ENCODE data around the gene CCNG1.

DNA sequence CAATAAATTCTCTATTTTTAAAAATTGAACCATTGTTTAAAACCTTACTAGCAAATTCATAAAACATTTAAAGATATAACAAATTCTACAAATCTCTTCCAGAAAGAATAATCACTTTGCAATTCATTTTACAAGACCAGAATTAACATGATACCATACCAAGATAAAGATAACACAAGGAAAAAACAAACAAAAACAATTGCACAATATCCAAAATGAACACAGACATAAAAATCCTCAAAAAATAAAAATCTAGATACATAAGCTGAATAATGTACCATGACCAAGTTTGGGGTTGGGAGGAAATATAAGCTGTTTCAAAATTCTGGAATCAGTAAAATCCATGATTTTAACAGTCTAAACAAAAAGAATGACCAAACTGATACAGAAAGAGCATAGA lies 11.1 kb downstream of the CCNG1 start:
- TF ChIP-seq BHLHE40 (IDR thresholded peaks at IDR 0.05; ENCODE audit: low read depth, low read length) = no peak
- TF ChIP-seq, protein P1, sequence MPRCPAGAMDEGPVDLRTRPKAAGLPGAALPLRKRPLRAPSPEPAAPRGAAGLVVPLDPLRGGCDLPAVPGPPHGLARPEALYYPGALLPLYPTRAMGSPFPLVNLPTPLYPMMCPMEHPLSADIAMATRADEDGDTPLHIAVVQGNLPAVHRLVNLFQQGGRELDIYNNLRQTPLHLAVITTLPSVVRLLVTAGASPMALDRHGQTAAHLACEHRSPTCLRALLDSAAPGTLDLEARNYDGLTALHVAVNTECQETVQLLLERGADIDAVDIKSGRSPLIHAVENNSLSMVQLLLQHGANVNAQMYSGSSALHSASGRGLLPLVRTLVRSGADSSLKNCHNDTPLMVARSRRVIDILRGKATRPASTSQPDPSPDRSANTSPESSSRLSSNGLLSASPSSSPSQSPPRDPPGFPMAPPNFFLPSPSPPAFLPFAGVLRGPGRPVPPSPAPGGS (IDR thresholded peaks at IDR 0.05) = no peak
- no peak for TF ChIP-seq CBX2 (IDR thresholded peaks at IDR 0.05; ENCODE audit: borderline replicate concordance, low read depth)
- no peak for TF ChIP-seq POLR2AphosphoS2 (conservative IDR thresholded peaks at IDR 0.05; ENCODE audit: low read length)
- TF ChIP-seq, protein P2, sequence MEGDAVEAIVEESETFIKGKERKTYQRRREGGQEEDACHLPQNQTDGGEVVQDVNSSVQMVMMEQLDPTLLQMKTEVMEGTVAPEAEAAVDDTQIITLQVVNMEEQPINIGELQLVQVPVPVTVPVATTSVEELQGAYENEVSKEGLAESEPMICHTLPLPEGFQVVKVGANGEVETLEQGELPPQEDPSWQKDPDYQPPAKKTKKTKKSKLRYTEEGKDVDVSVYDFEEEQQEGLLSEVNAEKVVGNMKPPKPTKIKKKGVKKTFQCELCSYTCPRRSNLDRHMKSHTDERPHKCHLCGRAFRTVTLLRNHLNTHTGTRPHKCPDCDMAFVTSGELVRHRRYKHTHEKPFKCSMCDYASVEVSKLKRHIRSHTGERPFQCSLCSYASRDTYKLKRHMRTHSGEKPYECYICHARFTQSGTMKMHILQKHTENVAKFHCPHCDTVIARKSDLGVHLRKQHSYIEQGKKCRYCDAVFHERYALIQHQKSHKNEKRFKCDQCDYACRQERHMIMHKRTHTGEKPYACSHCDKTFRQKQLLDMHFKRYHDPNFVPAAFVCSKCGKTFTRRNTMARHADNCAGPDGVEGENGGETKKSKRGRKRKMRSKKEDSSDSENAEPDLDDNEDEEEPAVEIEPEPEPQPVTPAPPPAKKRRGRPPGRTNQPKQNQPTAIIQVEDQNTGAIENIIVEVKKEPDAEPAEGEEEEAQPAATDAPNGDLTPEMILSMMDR (IDR thresholded peaks at IDR 0.05) = no peak
- TF ChIP-seq POLR2A (IDR thresholded peaks at IDR 0.05; ENCODE audit: low read length) = no peak
- no peak for TF ChIP-seq ESRRA (IDR thresholded peaks at IDR 0.05; ENCODE audit: borderline replicate concordance, low read length)
- no peak for TF ChIP-seq CHD2 (IDR thresholded peaks at IDR 0.05; ENCODE audit: low read length, partially characterized antibody)
- TF ChIP-seq JUN (IDR thresholded peaks at IDR 0.05) = no peak
- no peak for TF ChIP-seq MYC (IDR thresholded peaks at IDR 0.05; ENCODE audit: borderline replicate concordance, low read length)
- TF ChIP-seq, protein P3, sequence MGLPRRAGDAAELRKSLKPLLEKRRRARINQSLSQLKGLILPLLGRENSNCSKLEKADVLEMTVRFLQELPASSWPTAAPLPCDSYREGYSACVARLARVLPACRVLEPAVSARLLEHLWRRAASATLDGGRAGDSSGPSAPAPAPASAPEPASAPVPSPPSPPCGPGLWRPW (IDR thresholded peaks at IDR 0.05) = no peak
